Thyroid gland (tissue), 4 donors: ENCODE measurements around the gene SULT2B1. TPM values are rescaled to one million over a fixed set of nuclear protein-coding genes. Genes with fewer than 3 reads are reported as not detected.
"Not testable (repeated sequence)": the region's sequence is repeated elsewhere in the genome, so short reads cannot be mapped to it uniquely, and the experiment has no call there.

Experiments
- DNase-seq, 2 donors: peaks; one replicate each; pipeline ENCODE4 v3.0.0-alpha.2; 2019
- H3K27ac ChIP-seq, 3 donors: fragments of 200-600 bp; sonication (generic); 1 replicate in 2 of 3; 2 replicates in 1 of 3; pipeline ENCODE4 v1.5.1; 2016 to 2019; ENCODE audit warnings: mild to moderate bottlenecking in 1 of 3, moderate library complexity in 1 of 3
- H3K27me3 ChIP-seq: fragments of 200-600 bp; sonication (generic); one replicate; pipeline ENCODE4 v1.5.1; 2019
- H3K36me3 ChIP-seq, 2 donors: fragments of 200-600 bp; sonication (generic); one replicate each; pipeline ENCODE4 v1.5.1; 2016 to 2019
- H3K4me1 ChIP-seq, 2 donors: fragments of 200-600 bp; sonication (generic); one replicate each; pipeline ENCODE4 v1.5.1; 2017 to 2019
- H3K4me3 ChIP-seq, 3 donors: fragments of 200-600 bp; sonication (generic); replicated peaks in 1 of 3; 1 replicate in 2 of 3; 2 replicates in 1 of 3; pipeline ENCODE4 v1.5.1; 2016; ENCODE audit warnings: mild to moderate bottlenecking in 1 of 3
- H3K9me3 ChIP-seq: fragments of 200-600 bp; sonication (generic); one replicate; pipeline ENCODE4 v1.5.1; 2017
- POLR2A ChIP-seq, 2 donors: fragments of 450-650 bp; IDR thresholded peaks; one replicate each; pipeline ENCODE4 v1.6.1; 2017; ENCODE audit warnings: antibody characterized with exemption in 2 of 2, mild to moderate bottlenecking in 2 of 2, moderate library complexity in 1 of 2
- WGBS, 2 donors: methylation state at CpG; one replicate each; pipeline ENCODE4 v1.1.5; 2017; 5-methylcytosine and 5-hydroxymethylcytosine counted together
- intact Hi-C: fragments of 100-400 bp; cut with DNase I; formaldehyde crosslinking; loops from one replicate; pipeline ENCODE4 v1.15.1; 2023
- total RNA-seq, 4 donors: library from RNA; depleted of rRNA; stranded (reverse); fragments of >200 nt; gene quantifications; one replicate each; pipeline ENCODE4 v1.2.3, GENCODE V29; 2016
- TF ChIP-seq, protein P1 (sequence below), 6 experiments: fragments of 200-600 bp in 3 of 6; fragments of 450-650 bp in 3 of 6; sonication (generic) in 3 of 6; IDR thresholded peaks; one replicate each; pipeline ENCODE4 v1.5.1; 2016 to 2019; ENCODE audit warnings: antibody characterized with exemption in 6 of 6, mild to moderate bottlenecking in 2 of 6, inconsistent platforms in 1 of 6, moderate library complexity in 1 of 6

The SULT2B1 gene
- total RNA-seq, 4 donors from 2014 or later: 0.54 to 0.88 (median 0.78) TPM; not detected in 1

DNA sequence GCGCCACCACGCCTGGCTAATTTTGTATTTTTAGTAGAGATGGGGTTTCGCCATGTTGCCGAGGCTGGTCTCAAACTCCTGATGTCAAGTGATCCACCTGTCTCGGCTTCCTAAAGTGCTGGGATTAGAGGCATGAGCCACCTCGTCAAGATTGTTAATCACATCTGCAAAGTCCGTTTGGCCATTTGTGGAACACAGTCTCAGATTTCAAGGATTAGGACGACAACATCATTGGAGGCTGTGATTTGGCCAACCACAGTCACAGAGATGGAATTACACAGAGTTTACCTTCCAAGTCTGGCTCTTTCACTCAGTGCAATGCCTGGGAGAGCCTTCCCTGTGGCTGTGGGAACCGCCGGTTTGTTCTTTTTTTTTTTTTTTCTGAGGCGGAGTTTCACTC lies 17.8 kb downstream of the SULT2B1 start:
- 55 to 59% methylated on average over 11 of the region's 11 CpGs for WGBS, 2 donors
- peaks cover 20 to 35% of the 10 kb centered on the region in 2 donors for H3K4me1 ChIP-seq
- DNase-seq: no peak
- no peaks in the 10 kb centered on the region for H3K27me3 ChIP-seq
- no peaks in the 10 kb centered on the region for H3K9me3 ChIP-seq
- no peak overlapping the region for H3K4me3 ChIP-seq
- intact Hi-C loops: no loop called here
- H3K27ac ChIP-seq: no peak overlapping the region
- no peak for TF ChIP-seq POLR2A (IDR thresholded peaks at IDR 0.05)
- TF ChIP-seq, protein P1, sequence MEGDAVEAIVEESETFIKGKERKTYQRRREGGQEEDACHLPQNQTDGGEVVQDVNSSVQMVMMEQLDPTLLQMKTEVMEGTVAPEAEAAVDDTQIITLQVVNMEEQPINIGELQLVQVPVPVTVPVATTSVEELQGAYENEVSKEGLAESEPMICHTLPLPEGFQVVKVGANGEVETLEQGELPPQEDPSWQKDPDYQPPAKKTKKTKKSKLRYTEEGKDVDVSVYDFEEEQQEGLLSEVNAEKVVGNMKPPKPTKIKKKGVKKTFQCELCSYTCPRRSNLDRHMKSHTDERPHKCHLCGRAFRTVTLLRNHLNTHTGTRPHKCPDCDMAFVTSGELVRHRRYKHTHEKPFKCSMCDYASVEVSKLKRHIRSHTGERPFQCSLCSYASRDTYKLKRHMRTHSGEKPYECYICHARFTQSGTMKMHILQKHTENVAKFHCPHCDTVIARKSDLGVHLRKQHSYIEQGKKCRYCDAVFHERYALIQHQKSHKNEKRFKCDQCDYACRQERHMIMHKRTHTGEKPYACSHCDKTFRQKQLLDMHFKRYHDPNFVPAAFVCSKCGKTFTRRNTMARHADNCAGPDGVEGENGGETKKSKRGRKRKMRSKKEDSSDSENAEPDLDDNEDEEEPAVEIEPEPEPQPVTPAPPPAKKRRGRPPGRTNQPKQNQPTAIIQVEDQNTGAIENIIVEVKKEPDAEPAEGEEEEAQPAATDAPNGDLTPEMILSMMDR (IDR thresholded peaks at IDR 0.05): no peak
- no peaks in the 10 kb centered on the region for H3K36me3 ChIP-seq

DNA sequence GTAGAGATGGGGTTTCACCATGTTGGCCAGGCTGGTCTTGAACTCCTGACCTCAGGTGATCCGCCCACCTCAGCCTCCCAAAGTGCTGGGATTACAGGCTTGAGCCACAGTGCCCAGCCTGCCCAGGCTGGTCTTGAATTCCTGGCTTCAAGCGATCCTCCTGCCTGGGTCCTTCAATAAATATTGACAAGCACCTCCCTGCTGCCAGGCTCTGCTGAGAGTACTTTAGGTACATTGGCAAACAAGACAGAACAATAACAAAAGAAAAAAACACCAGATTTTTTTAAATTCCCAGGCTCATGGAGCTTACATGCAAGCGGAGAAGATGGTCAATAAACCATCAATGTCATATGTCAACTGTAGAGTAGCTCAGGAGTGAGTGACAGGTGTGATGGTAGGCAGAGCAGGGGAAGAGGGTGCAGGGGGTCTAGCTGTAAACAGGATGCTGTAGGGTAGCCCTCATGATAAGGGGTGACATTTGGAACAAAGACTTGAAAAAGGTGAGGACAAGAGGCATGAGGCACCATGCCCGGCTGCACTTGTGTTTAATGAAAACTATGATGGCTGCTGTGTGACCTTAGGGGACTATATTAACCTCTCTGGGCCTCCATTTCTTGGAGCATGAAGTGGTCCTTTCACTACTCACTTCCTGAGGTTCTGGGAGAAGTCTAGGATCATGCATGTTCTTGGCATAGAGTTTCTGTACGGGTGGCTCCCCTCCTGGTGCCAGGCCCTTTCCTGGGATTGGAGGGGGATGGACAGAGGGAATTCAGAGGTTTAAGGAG lies 19.6 kb downstream of the SULT2B1 start:
- Histone ChIP-seq H3K27ac (peak overlapping the region; percentile 53 to 71 (median 62)), H3K9me3 (no peaks in the 10 kb centered on the region), H3K36me3 (no peaks in the 10 kb centered on the region), H3K4me3 (no peak overlapping the region), H3K4me1 (peaks cover 20 to 33% of the 10 kb centered on the region in 2 donors), H3K27me3 (no peaks in the 10 kb centered on the region)
- TF ChIP-seq, protein P1 (IDR thresholded peaks at IDR 0.05): no peak
- TF ChIP-seq POLR2A (IDR thresholded peaks at IDR 0.05): no peak
- DNase-seq: peak; percentile 76 to 89
- intact Hi-C loops: no loop called here
- 41 to 67% methylated on average over 5 of the region's 5 CpGs for WGBS, 2 donors

DNA sequence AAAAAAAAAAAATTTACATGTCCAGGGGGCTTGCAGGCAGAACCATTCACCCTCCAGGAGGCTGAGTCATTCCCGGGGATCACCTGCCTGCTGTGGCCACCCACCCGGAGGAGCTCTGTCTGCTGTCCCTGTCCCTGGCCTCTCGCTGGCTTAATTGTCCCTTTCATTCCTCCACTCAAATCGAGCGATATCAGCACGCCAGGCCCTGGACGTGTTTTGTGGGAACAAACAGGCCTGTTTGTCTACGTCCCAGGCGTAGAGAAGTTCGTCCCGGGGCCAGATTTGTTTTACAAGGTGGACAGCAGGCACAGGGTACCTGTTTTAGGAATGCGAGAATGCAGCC lies 21.2 kb downstream of the SULT2B1 start:
- H3K9me3 ChIP-seq: no peaks in the 10 kb centered on the region
- no peaks in the 10 kb centered on the region for H3K27me3 ChIP-seq
- H3K36me3 ChIP-seq: no peaks in the 10 kb centered on the region
- intact Hi-C loops: no loop called here
- peak overlapping the region in 2 of 3 donors; percentile 58 to 69 for H3K27ac ChIP-seq
- DNase-seq: peak in 1 of 2 donors; percentile 67
- no peak overlapping the region for H3K4me3 ChIP-seq
- peaks cover 9 to 17% of the 10 kb centered on the region in 2 donors for H3K4me1 ChIP-seq
- 55 to 79% methylated on average over 12 of the region's 12 CpGs for WGBS, 2 donors
- TF ChIP-seq, protein P1 (IDR thresholded peaks at IDR 0.05): no peak

DNA sequence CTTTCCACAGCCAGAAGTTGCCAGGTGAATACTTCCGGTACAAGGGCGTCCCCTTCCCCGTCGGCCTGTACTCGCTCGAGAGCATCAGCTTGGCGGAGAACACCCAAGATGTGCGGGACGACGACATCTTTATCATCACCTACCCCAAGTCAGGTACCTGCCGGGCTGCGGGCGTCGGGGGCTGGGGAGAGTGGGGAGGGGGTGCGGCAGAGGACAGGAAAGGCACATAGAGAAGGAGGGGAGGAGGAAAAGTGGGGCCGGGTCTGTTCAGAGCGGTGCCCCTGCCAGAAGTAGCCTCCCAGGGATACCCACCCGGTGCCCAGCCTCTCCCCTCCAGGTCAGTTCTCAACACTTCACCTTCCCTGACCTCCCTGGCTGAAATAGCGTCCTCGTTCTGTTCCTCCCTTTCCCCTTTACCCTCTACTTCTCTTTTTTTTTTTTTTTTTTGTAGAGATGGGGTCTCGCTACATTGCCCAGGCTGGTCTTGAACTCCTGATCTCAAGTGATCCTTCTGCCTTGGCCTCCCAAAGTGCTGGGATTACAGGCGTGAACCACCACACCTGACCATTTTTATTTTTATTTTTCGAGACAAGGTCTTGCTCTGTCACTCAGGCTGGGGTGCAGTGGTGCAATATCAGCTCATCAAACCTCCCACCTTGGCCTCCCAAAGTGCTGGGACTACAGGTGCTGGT lies 24.1 kb downstream of the SULT2B1 start:
- Histone ChIP-seq H3K27me3 (no peaks in the 10 kb centered on the region), H3K9me3 (no peaks in the 10 kb centered on the region), H3K27ac (no peak overlapping the region), H3K4me1 (peaks cover 0 to 9% of the 10 kb centered on the region in 2 donors), H3K4me3 (no peak overlapping the region), H3K36me3 (no peaks in the 10 kb centered on the region)
- TF ChIP-seq POLR2A (IDR thresholded peaks at IDR 0.05): no peak
- TF ChIP-seq, protein P1 (IDR thresholded peaks at IDR 0.05): no peak
- no peak for DNase-seq
- WGBS, 2 donors: 77 to 81% methylated on average over 23 of the region's 23 CpGs
- intact Hi-C loops: no loop called here

DNA sequence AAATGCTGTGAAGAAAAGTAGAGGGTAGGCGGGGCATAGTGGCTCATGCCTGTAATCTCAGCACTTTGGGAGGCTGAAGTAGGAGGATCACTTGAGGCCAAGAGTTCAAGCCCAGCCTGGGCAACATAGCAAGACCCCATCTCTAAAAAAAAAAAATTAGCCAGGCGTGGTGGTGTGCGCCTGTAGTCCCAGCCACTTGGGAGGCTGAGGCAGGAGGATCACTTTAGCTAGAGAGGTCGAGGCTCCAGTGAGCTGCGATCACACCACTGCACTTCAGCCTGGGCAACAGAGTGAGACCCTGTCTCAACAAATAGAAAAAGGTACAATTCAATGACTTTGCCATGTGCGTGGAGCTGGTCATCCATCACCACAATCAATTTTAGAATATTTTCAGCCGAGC lies 25.9 kb downstream of the SULT2B1 start:
- WGBS, 2 donors: 95% methylated on average over 7 of the region's 7 CpGs
- intact Hi-C loops: not testable (repeated sequence)

More for the DNA sequence above, 25.9 kb downstream of the SULT2B1 start:
- DNase-seq, H3K27ac ChIP-seq, H3K9me3 ChIP-seq, H3K36me3 ChIP-seq, H3K4me1 ChIP-seq, H3K27me3 ChIP-seq, H3K4me3 ChIP-seq: not testable (repeated sequence)
